Mucosa of descending colon (tissue), 3 donors: ENCODE results near the gene VAMP8. TPM values are rescaled to one million over a fixed set of nuclear protein-coding genes. Genes with fewer than 3 reads are reported as not detected.
A peak's percentile ranks its signal among the peaks of the same experiment; 100 is the strongest.

Source experiments
- ATAC-seq: fragments of 200-7000 bp; cut with Tn5 transposase; one replicate; pipeline ENCODE4 v1.9.1; 2020; ENCODE audit warnings: mild to moderate bottlenecking, moderate library complexity
- DNase-seq, 3 donors: peaks; one replicate each; pipeline ENCODE4 v3.0.0-alpha.2; 2020
- H3K36me3 ChIP-seq: fragments of 200-600 bp; one replicate; pipeline ENCODE4 v1.8.0; 2021; ENCODE audit warnings: low read depth, mild to moderate bottlenecking
- H3K4me1 ChIP-seq: fragments of 200-600 bp; one replicate; pipeline ENCODE4 v1.8.0; 2021; ENCODE audit warnings: low read depth, mild to moderate bottlenecking
- H3K4me3 ChIP-seq: fragments of 200-600 bp; one replicate; pipeline ENCODE4 v1.8.0; 2021; ENCODE audit warnings: mild to moderate bottlenecking
- H3K9me3 ChIP-seq: fragments of 200-600 bp; one replicate; pipeline ENCODE4 v1.8.0; 2021; ENCODE audit warnings: mild to moderate bottlenecking
- intact Hi-C, 2 donors: fragments of 100-400 bp; cut with DNase I in 1 of 2; cut with micrococcal nuclease in 1 of 2; formaldehyde crosslinking; loops; one replicate each; pipeline versions ENCODE4 v1.11.0 to v1.11.1; 2022; cut with DNase I, micrococcal nuclease
- total RNA-seq, 3 donors: library from RNA; stranded (reverse); fragmentation: NEBNext Ultra II Directional in 2 of 3; extraction: Animal tissue kit (Norgen Biotek cat#: 25700) in 2 of 3; gene quantifications; one replicate each; pipeline versions ENCODE4 v1.2.1 to v1.2.4, GENCODE V29; 2021 to 2023
- TF ChIP-seq, protein P1 (sequence below): fragments of 200-600 bp; IDR thresholded peaks from one replicate; pipeline ENCODE4 v1.8.0; 2022; ENCODE audit warnings: antibody characterized with exemption, mild to moderate bottlenecking
- donor health status: DM: no; HTN: no; CAD: no; lungs with moderate emphysema.
- donor health status: DM: no; HTN: no; CAD: no.
- donor health status: DM: no; HTN: yes; CAD: no.

The VAMP8 gene
- total RNA-seq, 3 donors from 2014 or later = 125 to 312 (median 254) TPM

DNA sequence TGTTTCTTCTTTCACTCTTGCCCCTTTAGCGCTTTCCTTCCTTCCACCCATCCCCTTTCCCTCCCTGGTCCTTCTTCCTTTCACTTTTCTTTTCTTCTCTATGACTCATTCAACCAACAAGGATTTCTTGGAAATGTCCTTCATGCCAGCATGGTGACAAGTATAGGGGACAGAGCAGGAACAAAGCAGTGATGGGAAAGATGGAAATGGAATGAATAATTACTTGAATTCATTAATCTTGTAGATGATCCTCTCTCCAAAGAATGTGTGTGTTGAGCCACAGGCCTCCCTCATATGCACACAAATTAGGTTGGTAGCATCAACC is 8.4 kb downstream of the VAMP8 start:
- ATAC-seq (peak; percentile 40), DNase-seq (no peak)
- Histone ChIP-seq H3K9me3 (no peaks in the 10 kb centered on the region), H3K4me1 (peaks cover 19% of the 10 kb centered on the region), H3K4me3 (no peak overlapping the region), H3K36me3 (no peaks in the 10 kb centered on the region)
- TF ChIP-seq, protein P1, sequence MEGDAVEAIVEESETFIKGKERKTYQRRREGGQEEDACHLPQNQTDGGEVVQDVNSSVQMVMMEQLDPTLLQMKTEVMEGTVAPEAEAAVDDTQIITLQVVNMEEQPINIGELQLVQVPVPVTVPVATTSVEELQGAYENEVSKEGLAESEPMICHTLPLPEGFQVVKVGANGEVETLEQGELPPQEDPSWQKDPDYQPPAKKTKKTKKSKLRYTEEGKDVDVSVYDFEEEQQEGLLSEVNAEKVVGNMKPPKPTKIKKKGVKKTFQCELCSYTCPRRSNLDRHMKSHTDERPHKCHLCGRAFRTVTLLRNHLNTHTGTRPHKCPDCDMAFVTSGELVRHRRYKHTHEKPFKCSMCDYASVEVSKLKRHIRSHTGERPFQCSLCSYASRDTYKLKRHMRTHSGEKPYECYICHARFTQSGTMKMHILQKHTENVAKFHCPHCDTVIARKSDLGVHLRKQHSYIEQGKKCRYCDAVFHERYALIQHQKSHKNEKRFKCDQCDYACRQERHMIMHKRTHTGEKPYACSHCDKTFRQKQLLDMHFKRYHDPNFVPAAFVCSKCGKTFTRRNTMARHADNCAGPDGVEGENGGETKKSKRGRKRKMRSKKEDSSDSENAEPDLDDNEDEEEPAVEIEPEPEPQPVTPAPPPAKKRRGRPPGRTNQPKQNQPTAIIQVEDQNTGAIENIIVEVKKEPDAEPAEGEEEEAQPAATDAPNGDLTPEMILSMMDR = no peak
- intact Hi-C loops = no loop called here

DNA sequence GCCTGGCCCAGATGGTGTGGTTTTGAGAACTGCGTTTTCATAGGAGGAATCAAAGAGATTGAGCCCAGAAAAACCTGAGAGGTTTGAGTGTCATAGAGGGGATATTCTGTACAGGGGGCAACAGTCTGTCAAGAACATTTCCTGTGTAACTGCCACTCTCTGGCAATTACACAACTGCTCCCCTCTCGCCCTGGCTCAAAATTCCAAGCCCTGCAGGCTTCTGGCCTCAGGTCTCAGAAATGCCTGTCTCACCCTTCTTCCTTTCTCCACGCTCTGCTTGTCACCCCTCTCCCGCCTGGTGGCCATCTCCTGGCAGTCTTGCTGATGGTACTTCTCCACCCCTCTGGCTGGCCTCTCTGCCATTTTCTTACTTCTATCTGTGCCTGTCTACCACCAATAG is 10.8 kb downstream of the VAMP8 start:
- H3K9me3 ChIP-seq = no peaks in the 10 kb centered on the region
- ATAC-seq (no peak), DNase-seq (no peak)
- TF ChIP-seq, protein P1 = no peak
- no peak overlapping the region for H3K4me3 ChIP-seq
- intact Hi-C loops = no loop called here
- peaks cover 17% of the 10 kb centered on the region for H3K4me1 ChIP-seq
- no peaks in the 10 kb centered on the region for H3K36me3 ChIP-seq

DNA sequence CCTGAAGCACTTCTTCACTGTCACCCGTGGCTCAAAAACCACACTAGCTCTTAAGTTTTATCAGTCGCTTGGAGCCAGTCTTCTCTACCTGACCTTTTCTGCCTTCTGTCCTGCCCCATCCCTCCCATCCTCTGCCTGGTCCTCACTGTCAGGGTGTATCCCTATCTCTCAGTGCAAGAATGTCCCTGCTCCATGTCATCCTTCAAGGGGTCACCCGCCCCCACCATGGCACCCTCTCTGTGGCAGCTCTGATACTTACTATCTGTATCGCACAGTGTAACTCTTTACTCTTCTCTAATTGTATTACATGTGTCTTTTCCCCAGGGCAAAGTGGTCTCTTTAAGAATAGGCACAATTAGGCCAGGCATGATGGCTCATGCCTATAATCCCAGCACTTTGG is 11.3 kb downstream of the VAMP8 start:
- TF ChIP-seq, protein P1 = no peak
- Histone ChIP-seq H3K36me3 (no peaks in the 10 kb centered on the region), H3K4me3 (no peak overlapping the region), H3K9me3 (no peaks in the 10 kb centered on the region), H3K4me1 (peaks cover 16% of the 10 kb centered on the region)
- intact Hi-C loops = no loop called here
- ATAC-seq (no peak), DNase-seq (no peak)

DNA sequence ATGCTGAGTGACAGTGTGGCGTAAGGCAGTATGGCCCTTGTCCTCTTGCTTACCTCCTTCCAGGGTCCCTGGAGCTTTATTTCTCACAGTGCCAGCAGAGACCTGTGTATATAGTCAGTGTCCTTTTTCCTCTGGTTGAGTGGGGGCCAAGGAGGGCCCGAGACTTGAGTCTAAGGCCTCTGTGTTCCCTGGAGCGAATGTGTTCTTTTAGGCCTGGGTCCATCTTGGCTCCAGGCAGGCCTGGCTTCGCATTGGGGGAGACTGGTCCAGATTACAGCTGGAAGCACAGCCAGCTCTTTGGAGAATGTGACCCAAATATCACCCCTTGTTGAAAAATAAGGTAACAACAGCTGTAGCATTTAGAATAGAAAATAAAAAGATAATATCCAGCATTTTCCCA is 11.8 kb downstream of the VAMP8 start:
- ATAC-seq = no peak
- Histone ChIP-seq H3K9me3 (no peaks in the 10 kb centered on the region), H3K4me1 (peaks cover 15% of the 10 kb centered on the region), H3K4me3 (no peak overlapping the region), H3K36me3 (no peaks in the 10 kb centered on the region)
- DNase-seq = no peak
- TF ChIP-seq, protein P1 = no peak
- intact Hi-C loops = no loop called here

DNA sequence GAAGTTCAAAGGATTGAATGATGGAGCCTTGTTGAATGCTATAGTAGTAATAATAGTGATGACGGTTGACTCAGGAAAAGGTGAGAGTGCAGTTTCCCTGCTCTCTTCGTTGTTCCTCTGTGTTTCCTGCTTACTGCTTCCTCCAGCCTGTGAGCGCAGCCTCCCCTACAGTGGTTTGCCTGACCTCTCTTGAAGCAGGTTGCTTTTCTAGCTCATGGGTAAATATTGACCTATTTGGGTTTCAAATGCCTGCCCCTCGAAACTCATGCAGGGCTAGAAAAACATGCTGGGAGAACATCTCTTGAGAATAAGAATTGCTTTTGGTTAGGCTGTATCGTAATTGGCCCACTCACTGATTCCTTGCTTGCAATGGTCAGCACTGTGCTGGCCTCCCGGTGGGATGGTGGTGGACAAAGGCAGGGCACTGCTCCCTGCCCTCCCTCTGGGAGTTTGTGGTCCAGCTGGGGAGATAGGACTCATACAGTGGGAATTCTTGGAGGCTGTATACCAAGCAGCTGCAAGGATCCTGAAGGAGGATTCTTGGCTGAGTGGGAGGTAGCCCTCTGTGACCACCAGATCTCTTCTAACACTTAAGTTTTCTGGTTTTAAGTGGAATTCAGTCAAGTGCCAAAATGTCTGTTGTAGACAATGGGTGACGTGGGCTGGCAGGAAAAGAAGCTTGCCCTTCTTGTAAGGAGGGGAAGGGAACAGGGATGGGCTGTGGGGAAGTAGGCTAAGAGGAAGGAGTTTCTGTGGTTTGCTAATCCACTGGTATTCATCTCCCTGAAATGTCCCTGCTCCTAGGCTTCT is 12.8 kb downstream of the VAMP8 start:
- intact Hi-C loops = no loop called here
- DNase-seq (no peak), ATAC-seq (peak; percentile 4)

More for the DNA sequence above, 12.8 kb downstream of the VAMP8 start:
- H3K9me3 ChIP-seq = no peaks in the 10 kb centered on the region
- no peak overlapping the region for H3K4me3 ChIP-seq
- H3K36me3 ChIP-seq = no peaks in the 10 kb centered on the region
- H3K4me1 ChIP-seq = peaks cover 16% of the 10 kb centered on the region
- TF ChIP-seq, protein P1 = no peak
